Gastroesophageal sphincter (tissue), 3 donors: ENCODE measurements around the gene KPNA6.
"Not testable (repeated sequence)": the region's sequence is repeated elsewhere in the genome, so short reads cannot be mapped to it uniquely, and the experiment has no call there.

ENCODE experiments used
- EP300 ChIP-seq: sonication (generic); formaldehyde crosslinking; IDR thresholded peaks from one replicate; pipeline ENCODE4 v1.6.1; 2017; ENCODE audit warnings: antibody characterized with exemption, mild to moderate bottlenecking
- POLR2AphosphoS5 ChIP-seq: sonication (generic); formaldehyde crosslinking; IDR thresholded peaks from one replicate; pipeline ENCODE4 v1.6.1; 2017; ENCODE audit warnings: antibody characterized with exemption
- TF ChIP-seq, protein P1 (sequence below), 4 experiments: fragments of 200-600 bp in 2 of 4; fragments of 450-650 bp in 2 of 4; sonication (generic) in 1 of 4; IDR thresholded peaks; one replicate each; pipeline ENCODE4 v1.5.1; 2017 to 2019; ENCODE audit warnings: antibody characterized with exemption in 4 of 4, mild to moderate bottlenecking in 2 of 4, moderate library complexity in 2 of 4

DNA sequence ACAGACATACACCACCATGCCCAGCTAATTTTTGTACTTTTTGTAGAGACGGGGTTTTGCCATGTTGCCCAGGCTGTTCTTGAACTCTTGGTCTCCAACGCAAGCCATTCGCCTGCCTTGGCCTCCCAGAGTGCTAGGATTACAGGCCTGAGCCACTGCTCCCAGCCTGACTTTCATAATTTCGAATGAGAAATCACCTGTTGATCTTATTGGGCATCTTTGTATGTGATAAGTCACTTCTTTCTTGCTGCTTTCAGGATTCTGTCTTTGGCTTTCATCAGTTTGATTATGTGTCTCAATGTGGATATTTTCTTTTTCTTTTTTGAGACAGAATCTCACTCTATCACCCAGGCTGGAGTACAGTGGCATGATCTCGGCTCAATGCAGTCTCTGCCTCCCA lies 39.9 kb downstream of the KPNA6 start:
- TF ChIP-seq, protein P1, sequence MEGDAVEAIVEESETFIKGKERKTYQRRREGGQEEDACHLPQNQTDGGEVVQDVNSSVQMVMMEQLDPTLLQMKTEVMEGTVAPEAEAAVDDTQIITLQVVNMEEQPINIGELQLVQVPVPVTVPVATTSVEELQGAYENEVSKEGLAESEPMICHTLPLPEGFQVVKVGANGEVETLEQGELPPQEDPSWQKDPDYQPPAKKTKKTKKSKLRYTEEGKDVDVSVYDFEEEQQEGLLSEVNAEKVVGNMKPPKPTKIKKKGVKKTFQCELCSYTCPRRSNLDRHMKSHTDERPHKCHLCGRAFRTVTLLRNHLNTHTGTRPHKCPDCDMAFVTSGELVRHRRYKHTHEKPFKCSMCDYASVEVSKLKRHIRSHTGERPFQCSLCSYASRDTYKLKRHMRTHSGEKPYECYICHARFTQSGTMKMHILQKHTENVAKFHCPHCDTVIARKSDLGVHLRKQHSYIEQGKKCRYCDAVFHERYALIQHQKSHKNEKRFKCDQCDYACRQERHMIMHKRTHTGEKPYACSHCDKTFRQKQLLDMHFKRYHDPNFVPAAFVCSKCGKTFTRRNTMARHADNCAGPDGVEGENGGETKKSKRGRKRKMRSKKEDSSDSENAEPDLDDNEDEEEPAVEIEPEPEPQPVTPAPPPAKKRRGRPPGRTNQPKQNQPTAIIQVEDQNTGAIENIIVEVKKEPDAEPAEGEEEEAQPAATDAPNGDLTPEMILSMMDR (IDR thresholded peaks at IDR 0.05) = not testable (repeated sequence)
- TF ChIP-seq EP300, POLR2AphosphoS5: not testable (repeated sequence)
